Trophoblast cell (in vitro differentiated cells and primary cell): ENCODE data around the gene SDR42E2.

Experiments
- DNase-seq, 2 donors: peaks; one replicate each; pipeline ENCODE4 v3.0.0-alpha.2; 2016
- H2AFZ ChIP-seq: 2 replicates; pipeline ENCODE4 v1.6.1; 2013; ENCODE audit warnings: low read length, moderate library complexity, mild to moderate bottlenecking; ENCODE audit not compliant: insufficient read depth, poor library complexity
- H2AK5ac ChIP-seq: 2 replicates; pipeline ENCODE4 v1.6.1; 2013; ENCODE audit warnings: mild to moderate bottlenecking, low read length
- H2BK120ac ChIP-seq: 2 replicates; pipeline ENCODE4 v1.6.1; 2013; ENCODE audit warnings: low read length, mild to moderate bottlenecking, moderate library complexity; ENCODE audit not compliant: insufficient read depth, poor library complexity
- H2BK12ac ChIP-seq: 2 replicates; pipeline ENCODE4 v1.6.1; 2013; ENCODE audit warnings: mild to moderate bottlenecking, low read length, moderate library complexity
- H2BK5ac ChIP-seq: 2 replicates; pipeline ENCODE4 v1.6.1; 2013; ENCODE audit warnings: low read length, low read depth, moderate library complexity, mild to moderate bottlenecking; ENCODE audit not compliant: poor library complexity
- H3K14ac ChIP-seq: 2 replicates; pipeline ENCODE4 v1.6.1; 2013; ENCODE audit warnings: mild to moderate bottlenecking, low read length
- H3K18ac ChIP-seq: 2 replicates; pipeline ENCODE4 v1.6.1; 2013; ENCODE audit warnings: mild to moderate bottlenecking, low read length
- H3K23ac ChIP-seq: 2 replicates; pipeline ENCODE4 v1.6.1; 2013; ENCODE audit warnings: low read length
- H3K27ac ChIP-seq: 2 replicates; pipeline ENCODE4 v1.5.1; 2013; ENCODE audit warnings: low read depth, mild to moderate bottlenecking, inconsistent platforms, low read length, moderate library complexity
- H3K27me3 ChIP-seq: 2 replicates; pipeline ENCODE4 v1.6.1; 2013; ENCODE audit warnings: inconsistent platforms, mild to moderate bottlenecking, low read length, moderate library complexity; ENCODE audit not compliant: insufficient read depth
- H3K36me3 ChIP-seq, 2 experiments: 1 replicate in 1 of 2; 2 replicates in 1 of 2; pipeline ENCODE4 v1.6.1; 2013; ENCODE audit warnings: low read length in 2 of 2, mild to moderate bottlenecking in 2 of 2, moderate library complexity in 1 of 2; ENCODE audit not compliant: insufficient read depth in 2 of 2, control insufficient read depth in 1 of 2
- H3K4ac ChIP-seq: 2 replicates; pipeline ENCODE4 v1.6.1; 2013; ENCODE audit warnings: low read depth, mild to moderate bottlenecking, low read length, moderate library complexity
- H3K4me1 ChIP-seq, 2 experiments: 1 replicate in 1 of 2; 2 replicates in 1 of 2; pipeline ENCODE4 v1.6.1; 2013; ENCODE audit warnings: low read length in 2 of 2, mild to moderate bottlenecking in 2 of 2, moderate library complexity in 1 of 2; ENCODE audit not compliant: insufficient read depth in 2 of 2, control insufficient read depth in 1 of 2
- H3K4me2 ChIP-seq: 2 replicates; pipeline ENCODE4 v1.6.1; 2013; ENCODE audit warnings: inconsistent platforms, mild to moderate bottlenecking, low read length, moderate library complexity
- H3K4me3 ChIP-seq: 2 replicates; pipeline ENCODE4 v1.5.1; 2013; ENCODE audit warnings: mild to moderate bottlenecking, low read depth, low read length, inconsistent platforms
- H3K79me1 ChIP-seq: one replicate; pipeline ENCODE4 v1.6.1; 2013; ENCODE audit warnings: low read length
- H3K79me2 ChIP-seq: 2 replicates; pipeline ENCODE4 v1.6.1; 2013; ENCODE audit warnings: low read length, mild to moderate bottlenecking; ENCODE audit not compliant: control insufficient read depth, insufficient read depth, poor library complexity
- H3K9ac ChIP-seq: 2 replicates; pipeline ENCODE4 v1.6.1; 2013; ENCODE audit warnings: mild to moderate bottlenecking, low read length
- H3K9me3 ChIP-seq: 2 replicates; pipeline ENCODE4 v1.6.1; 2013; ENCODE audit warnings: low read depth, mild to moderate bottlenecking, control low read depth, inconsistent platforms, low read length; ENCODE audit not compliant: insufficient read depth
- H4K12ac ChIP-seq: 2 replicates; pipeline ENCODE4 v1.6.1; 2013; ENCODE audit warnings: low read depth, mild to moderate bottlenecking, low read length, moderate library complexity
- H4K8ac ChIP-seq: 2 replicates; pipeline ENCODE4 v1.6.1; 2013; ENCODE audit warnings: low read depth, mild to moderate bottlenecking, low read length, moderate library complexity
- H4K91ac ChIP-seq: one replicate; pipeline ENCODE4 v1.6.1; 2013; ENCODE audit warnings: low read depth, mild to moderate bottlenecking, low read length, moderate library complexity
- WGBS: extraction: QIAGEN DNeasy Blood & Tissue Kit; methylation state at CpG from one replicate; pipeline ENCODE4 v1.1.7; 2013; ENCODE audit warnings: missing lambda C conversion rate; ENCODE audit not compliant: insufficient read length, insufficient coverage; ENCODE audit errors: extremely low coverage; 5-methylcytosine and 5-hydroxymethylcytosine counted together

The SDR42E2 gene

GRCh38 chr16:22240023-22240710 lies 77.9 kb downstream of the SDR42E2 start:
- Histone ChIP-seq H3K18ac (no peak overlapping the region), H4K8ac (no peak overlapping the region), H2AK5ac (no peak overlapping the region), H3K4ac (no peak overlapping the region), H3K14ac (no peak overlapping the region), H2BK120ac (no peak overlapping the region), H3K79me2 (no peaks in the 10 kb centered on the region), H3K9ac (no peak overlapping the region), H2AFZ (no peak overlapping the region), H4K12ac (no peak overlapping the region), H3K4me1 (no peaks in the 10 kb centered on the region), H3K36me3 (no peaks in the 10 kb centered on the region), H2BK12ac (no peak overlapping the region), H3K4me3 (no peak overlapping the region), H3K4me2 (no peak overlapping the region), H3K27ac (no peak overlapping the region), H3K9me3 (peaks cover 2% of the 10 kb centered on the region), H3K23ac (no peak overlapping the region), H3K27me3 (no peaks in the 10 kb centered on the region), H3K79me1 (no peaks in the 10 kb centered on the region), H2BK5ac (no peak overlapping the region), H4K91ac (no peak overlapping the region)
- peak in 1 of 2 donors; percentile 7 for DNase-seq
- no CpG with 5 or more reads among the region's 3 CpGs for WGBS
